Measurements from ENCODE around the gene ZDHHC8.

The ZDHHC8 gene

DNA sequence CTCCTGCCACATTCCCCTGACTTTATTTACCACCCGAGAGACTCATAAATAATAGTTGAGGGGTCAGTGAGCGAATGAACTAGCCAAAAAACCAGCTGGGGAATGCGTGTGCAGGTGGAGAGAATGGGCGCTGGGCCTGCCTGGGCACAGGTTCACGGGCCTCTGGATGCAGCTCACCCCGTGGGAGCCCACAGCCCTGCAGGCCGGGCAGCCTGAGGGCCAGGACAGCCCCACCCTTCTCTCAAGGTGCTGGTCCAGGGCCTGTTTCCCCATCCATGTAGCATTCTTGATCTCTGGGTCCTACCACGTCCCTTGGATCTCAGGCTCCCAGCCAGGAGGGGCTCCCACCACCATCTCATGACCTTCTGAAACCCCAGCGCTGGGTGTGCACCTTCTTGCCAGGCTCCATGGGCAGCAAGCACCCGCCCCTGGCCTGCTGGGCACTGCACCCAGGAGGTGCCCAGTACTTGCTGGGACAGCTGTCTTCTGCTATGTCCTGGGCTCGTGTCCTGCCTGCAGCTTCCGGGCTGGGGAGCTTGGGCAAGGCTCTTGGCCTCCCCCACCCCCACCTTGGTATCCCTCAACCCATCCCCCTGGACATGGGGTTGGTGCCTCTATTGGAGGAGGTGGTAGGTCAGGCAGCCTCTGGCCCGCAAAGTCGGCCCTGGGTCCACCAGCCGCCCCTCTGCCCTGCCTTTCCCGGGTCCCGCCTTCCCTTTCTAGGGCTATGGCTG is 62.3 kb downstream of the ZDHHC8 start:
- no peak for TF ChIP-seq CTCF (IDR thresholded peaks at IDR 0.05; ENCODE audit: low read depth, low read length)
- Histone ChIP-seq H3K27me3 (ENCODE audit: insufficient read depth, low read depth, severe bottlenecking) (no peaks in the 10 kb centered on the region), H3K4me3 (ENCODE audit: low read depth, low read length) (no peak overlapping the region), H3K27ac (no peak overlapping the region), H3K36me3 (no peaks in the 10 kb centered on the region), H3K9me3 (ENCODE audit: severe bottlenecking) (no peaks in the 10 kb centered on the region)
- DNase-seq = no peak

- H3K27ac ChIP-seq = no peak overlapping the region
- H3K9me3 ChIP-seq (ENCODE audit: severe bottlenecking) = no peaks in the 10 kb centered on the region
- H3K36me3 ChIP-seq = no peaks in the 10 kb centered on the region
- no peak overlapping the region for H3K4me3 ChIP-seq (ENCODE audit: low read depth, low read length)
- H3K27me3 ChIP-seq (ENCODE audit: insufficient read depth, low read depth, severe bottlenecking) = no peaks in the 10 kb centered on the region
- DNase-seq = no peak
- no peak for TF ChIP-seq CTCF (IDR thresholded peaks at IDR 0.05; ENCODE audit: low read depth, low read length)
Observed at GRCh38 chr22:20194681-20195593, 63.3 kb downstream of the ZDHHC8 start.

GRCh38 chr22:20196094-20196842 is 64.7 kb downstream of the ZDHHC8 start:
- Histone ChIP-seq H3K27ac (no peak overlapping the region), H3K4me3 (ENCODE audit: low read depth, low read length) (no peak overlapping the region), H3K9me3 (ENCODE audit: severe bottlenecking) (no peaks in the 10 kb centered on the region), H3K36me3 (no peaks in the 10 kb centered on the region), H3K27me3 (ENCODE audit: insufficient read depth, low read depth, severe bottlenecking) (no peaks in the 10 kb centered on the region)
- no peak for DNase-seq
- TF ChIP-seq CTCF (IDR thresholded peaks at IDR 0.05; ENCODE audit: low read depth, low read length) = no peak
